Neural cell (in vitro differentiated cells): ENCODE measurements around the gene PLS1. TPM values are rescaled to one million over a fixed set of nuclear protein-coding genes. Genes with fewer than 3 reads are reported as not detected.

Experiments used
- H2AFZ ChIP-seq: fragments of 200-600, 300-800 bp; sonication (generic), shearing (Covaris generic); 2 replicates; pipeline ENCODE4 v1.6.0; 2014; ENCODE audit warnings: low read depth, mild to moderate bottlenecking, antibody characterized with exemption, low read length, moderate library complexity
- H3F3A ChIP-seq: fragments of 200-600 bp; shearing (Covaris generic); 2 replicates; pipeline ENCODE4 v1.6.1; 2016; ENCODE audit warnings: mild to moderate bottlenecking, moderate library complexity, mixed read lengths, antibody characterized with exemption, low read length; ENCODE audit not compliant: insufficient read depth, poor library complexity, severe bottlenecking
- H3K27ac ChIP-seq: fragments of 200-600, 300-800 bp; sonication (generic), shearing (Covaris generic); 2 replicates; pipeline ENCODE4 v1.5.1; 2014; ENCODE audit warnings: mild to moderate bottlenecking, low read length, moderate library complexity
- H3K27me3 ChIP-seq: fragments of 300-800, 200-600 bp; sonication (generic), shearing (Covaris generic); 2 replicates; pipeline ENCODE4 v1.6.0; 2014; ENCODE audit warnings: mild to moderate bottlenecking, low read depth, low read length, moderate library complexity; ENCODE audit not compliant: insufficient read depth
- H3K36me3 ChIP-seq: fragments of 300-800, 200-600 bp; sonication (generic), shearing (Covaris generic); 2 replicates; pipeline ENCODE4 v1.5.1; 2014; ENCODE audit warnings: mild to moderate bottlenecking, antibody characterized with exemption, low read length, moderate library complexity; ENCODE audit not compliant: insufficient read depth
- H3K4me2 ChIP-seq: fragments of 300-800, 200-600 bp; sonication (generic), shearing (Covaris generic); 2 replicates; pipeline ENCODE4 v1.6.0; 2014; ENCODE audit warnings: mild to moderate bottlenecking, low read length
- H3K4me3 ChIP-seq: fragments of 300-800, 200-600 bp; sonication (generic), shearing (Covaris generic); 2 replicates; pipeline ENCODE4 v1.5.1; 2014; ENCODE audit warnings: mild to moderate bottlenecking, low read length, moderate library complexity
- H3K79me2 ChIP-seq: fragments of 200-600 bp; shearing (Covaris generic); replicated peaks from 2 replicates; pipeline ENCODE4 v1.6.0; 2014; ENCODE audit warnings: mild to moderate bottlenecking, low read length, moderate library complexity; ENCODE audit not compliant: insufficient read depth
- H3K9ac ChIP-seq: fragments of 300-800, 200-600 bp; sonication (generic), shearing (Covaris generic); 2 replicates; pipeline ENCODE4 v1.6.1; 2016; ENCODE audit warnings: mild to moderate bottlenecking, low read length, mixed read lengths
- H3K9me2 ChIP-seq: fragments of 200-600 bp; shearing (Covaris generic); 2 replicates; pipeline ENCODE4 v1.6.1; 2016; ENCODE audit warnings: mild to moderate bottlenecking, low read length, mixed read lengths; ENCODE audit not compliant: insufficient read depth
- H3K9me3 ChIP-seq: fragments of 200-600, 300-800 bp; sonication (generic), shearing (Covaris generic); 2 replicates; pipeline ENCODE4 v1.6.1; 2016; ENCODE audit warnings: mild to moderate bottlenecking, mixed run types, low read length, moderate library complexity, mixed read lengths
- H4K20me1 ChIP-seq: fragments of 200-600 bp; shearing (Covaris generic); 2 replicates; pipeline ENCODE4 v1.6.1; 2016; ENCODE audit warnings: mild to moderate bottlenecking, mixed run types; ENCODE audit not compliant: insufficient read depth
- CTCF ChIP-seq: fragments of 450-650 bp; IDR thresholded peaks from 2 replicates; pipeline ENCODE4 v1.5.1; 2014; ENCODE audit warnings: antibody characterized with exemption, mild to moderate bottlenecking, moderate library complexity; ENCODE audit not compliant: poor library complexity, severe bottlenecking
- EP300 ChIP-seq: fragments of 450-650 bp; conservative IDR thresholded peaks from 2 replicates; pipeline ENCODE4 v1.6.1; 2014; ENCODE audit warnings: antibody characterized with exemption, mild to moderate bottlenecking, moderate library complexity; ENCODE audit not compliant: poor library complexity, severe bottlenecking
- EZH2 ChIP-seq: fragments of 200-600, 300-800 bp; shearing (Covaris generic), sonication (generic); IDR thresholded peaks from 2 replicates; pipeline ENCODE4 v1.6.1; 2014; ENCODE audit warnings: antibody characterized with exemption, low read length, borderline replicate concordance, mild to moderate bottlenecking; ENCODE audit not compliant: insufficient read depth, poor library complexity, severe bottlenecking
- MXI1 ChIP-seq: fragments of 450-650 bp; conservative IDR thresholded peaks from 2 replicates; pipeline ENCODE4 v1.6.1; 2014; ENCODE audit warnings: antibody characterized with exemption, mild to moderate bottlenecking; ENCODE audit not compliant: poor library complexity, severe bottlenecking
- POLR2AphosphoS5 ChIP-seq: IDR thresholded peaks from 2 replicates; pipeline ENCODE4 v1.6.1; 2012
- RAD21 ChIP-seq: fragments of 450-650 bp; conservative IDR thresholded peaks from 2 replicates; pipeline ENCODE4 v1.6.1; 2014; ENCODE audit warnings: antibody characterized with exemption, mild to moderate bottlenecking, moderate library complexity
- REST ChIP-seq: IDR thresholded peaks from 2 replicates; pipeline ENCODE4 v1.6.1; 2012; ENCODE audit warnings: borderline replicate concordance
- SMC3 ChIP-seq: fragments of 450-650 bp; conservative IDR thresholded peaks from 2 replicates; pipeline ENCODE4 v1.6.1; 2014; ENCODE audit warnings: antibody characterized with exemption, mild to moderate bottlenecking, moderate library complexity; ENCODE audit not compliant: poor library complexity
- TAF1 ChIP-seq: IDR thresholded peaks from 2 replicates; pipeline ENCODE4 v1.6.1; 2012; ENCODE audit warnings: low read depth
- polyA plus RNA-seq: library from polyadenylated mRNA; depleted of rRNA; stranded (reverse); fragments of >200 nt; gene quantifications from 2 replicates; pipeline ENCODE4 v1.2.3, GENCODE V29; 2014

Gene PLS1
- polyA plus RNA-seq, 1 donor from 2014 or later: 0.31 TPM

GRCh38 chr3:142608631-142609030 lies 12.4 kb downstream of the PLS1 start:
- no peaks in the 10 kb centered on the region for H3F3A ChIP-seq
- no peak overlapping the region for H3K4me2 ChIP-seq
- no peaks in the 10 kb centered on the region for H3K79me2 ChIP-seq
- H2AFZ ChIP-seq: no peak overlapping the region
- H4K20me1 ChIP-seq: no peaks in the 10 kb centered on the region
- no peak overlapping the region for H3K4me3 ChIP-seq
- no peaks in the 10 kb centered on the region for H3K9me3 ChIP-seq
- no peaks in the 10 kb centered on the region for H3K36me3 ChIP-seq
- no peak for TF ChIP-seq CTCF
- TF ChIP-seq MXI1: no peak
- no peak for TF ChIP-seq REST
- no peak for TF ChIP-seq TAF1
- TF ChIP-seq EZH2: no peak
- no peak for TF ChIP-seq POLR2AphosphoS5
- TF ChIP-seq SMC3: no peak
- H3K9ac ChIP-seq: no peak overlapping the region
- H3K9me2 ChIP-seq: no peaks in the 10 kb centered on the region
- H3K27me3 ChIP-seq: no peaks in the 10 kb centered on the region
- no peak overlapping the region for H3K27ac ChIP-seq

- no peak overlapping the region for H3K4me3 ChIP-seq
- no peaks in the 10 kb centered on the region for H3K9me3 ChIP-seq
- H3K27me3 ChIP-seq: no peaks in the 10 kb centered on the region
- no peak overlapping the region for H2AFZ ChIP-seq
- no peak for TF ChIP-seq EZH2
- no peak for TF ChIP-seq SMC3
- no peak for TF ChIP-seq RAD21
- TF ChIP-seq CTCF: no peak
- TF ChIP-seq TAF1: no peak
- TF ChIP-seq EP300: no peak
- no peak for TF ChIP-seq MXI1
- TF ChIP-seq POLR2AphosphoS5: no peak
- no peak for TF ChIP-seq REST
- no peak overlapping the region for H3K4me2 ChIP-seq
- no peaks in the 10 kb centered on the region for H3F3A ChIP-seq
- no peaks in the 10 kb centered on the region for H4K20me1 ChIP-seq
- H3K27ac ChIP-seq: no peak overlapping the region
- no peaks in the 10 kb centered on the region for H3K36me3 ChIP-seq
- H3K79me2 ChIP-seq: no peaks in the 10 kb centered on the region
- no peaks in the 10 kb centered on the region for H3K9me2 ChIP-seq
- H3K9ac ChIP-seq: no peak overlapping the region
Measured at GRCh38 chr3:142609136-142609535, 12.9 kb downstream of the PLS1 start.
